ENCODE results near the gene ABCA13.

ABCA13 gene

DNA sequence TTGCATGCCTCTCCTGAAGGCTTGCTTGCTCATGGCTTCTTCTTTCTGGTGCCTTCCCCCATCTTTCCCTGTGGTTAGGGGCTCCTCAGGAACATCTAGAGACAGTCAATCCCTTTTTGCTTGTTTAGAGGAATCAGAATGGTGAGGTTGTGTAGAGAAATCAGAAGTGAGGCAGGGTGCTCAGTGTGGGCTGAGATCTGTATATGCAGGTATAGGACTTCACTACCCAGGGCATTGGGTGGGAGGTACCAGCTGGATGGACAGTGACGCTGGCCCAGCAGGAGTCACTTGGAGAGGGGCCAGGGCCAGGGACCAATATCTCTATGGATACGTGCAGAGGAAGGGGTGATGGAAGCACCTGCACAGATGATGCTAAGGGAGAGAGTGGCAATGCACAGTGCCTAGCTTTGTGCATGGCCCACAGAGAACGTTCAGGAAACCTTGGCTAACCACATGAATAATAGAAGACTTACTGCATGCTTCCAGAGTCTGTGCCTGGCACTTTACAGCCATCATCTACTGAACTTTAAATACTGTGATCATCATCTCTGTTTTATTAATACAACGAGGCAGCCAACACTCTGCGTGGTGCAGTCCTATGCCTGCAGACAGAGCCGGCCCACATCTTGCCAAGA lies 255.2 kb downstream of the ABCA13 start:
- in situ Hi-C loops (cut with HindIII; ENCODE audit: low sequenced_read_pairs) = no loop called here

DNA sequence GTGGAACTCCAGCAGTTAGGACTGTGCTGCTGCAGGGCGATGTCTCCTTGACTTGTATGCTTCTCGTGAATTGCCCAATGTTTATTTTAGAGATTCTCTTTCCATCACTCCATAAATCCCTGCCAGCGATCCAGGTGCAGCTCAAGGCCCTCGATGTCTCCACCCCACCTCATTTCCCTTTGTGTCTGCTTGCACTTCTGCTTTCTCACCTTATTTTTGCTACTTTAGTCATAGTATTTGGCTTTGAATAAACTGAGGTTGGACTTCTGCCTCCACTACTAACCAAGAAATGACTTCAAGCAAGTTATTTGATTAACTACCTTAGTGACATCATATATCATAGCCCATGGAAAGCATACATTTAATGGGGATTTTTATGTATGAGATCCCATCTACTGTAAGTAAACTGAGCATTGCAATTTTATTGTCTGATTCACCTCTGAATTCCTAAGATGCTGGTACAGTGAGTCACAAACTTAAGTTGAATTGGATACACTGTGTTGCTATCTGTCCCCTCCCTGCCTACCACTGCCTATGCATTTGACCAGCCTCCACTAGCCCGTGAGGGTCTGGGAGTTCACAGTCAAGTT lies 255.8 kb downstream of the ABCA13 start:
- in situ Hi-C loops (cut with HindIII; ENCODE audit: low sequenced_read_pairs) = no loop called here

DNA sequence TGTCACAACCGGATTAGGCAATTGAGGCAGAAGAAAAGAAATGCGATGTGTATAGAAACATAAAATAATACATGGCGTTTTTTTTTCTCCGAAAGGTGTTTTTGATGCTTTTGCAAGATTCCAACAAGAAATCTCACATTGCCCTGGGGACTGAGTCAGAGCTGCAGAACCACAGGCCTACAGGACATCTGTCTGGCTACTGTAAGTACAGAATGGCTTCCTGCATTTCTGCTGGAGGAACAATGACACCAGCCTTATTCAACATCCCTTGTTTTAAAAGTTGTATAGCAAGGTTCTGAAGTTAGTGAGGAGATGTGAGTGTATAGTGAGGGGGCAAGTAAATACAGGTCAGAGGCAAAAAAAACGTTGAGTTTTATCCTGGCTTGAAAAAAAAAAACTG lies 256.4 kb downstream of the ABCA13 start:
- in situ Hi-C loops (cut with HindIII; ENCODE audit: low sequenced_read_pairs) = no loop called here

DNA sequence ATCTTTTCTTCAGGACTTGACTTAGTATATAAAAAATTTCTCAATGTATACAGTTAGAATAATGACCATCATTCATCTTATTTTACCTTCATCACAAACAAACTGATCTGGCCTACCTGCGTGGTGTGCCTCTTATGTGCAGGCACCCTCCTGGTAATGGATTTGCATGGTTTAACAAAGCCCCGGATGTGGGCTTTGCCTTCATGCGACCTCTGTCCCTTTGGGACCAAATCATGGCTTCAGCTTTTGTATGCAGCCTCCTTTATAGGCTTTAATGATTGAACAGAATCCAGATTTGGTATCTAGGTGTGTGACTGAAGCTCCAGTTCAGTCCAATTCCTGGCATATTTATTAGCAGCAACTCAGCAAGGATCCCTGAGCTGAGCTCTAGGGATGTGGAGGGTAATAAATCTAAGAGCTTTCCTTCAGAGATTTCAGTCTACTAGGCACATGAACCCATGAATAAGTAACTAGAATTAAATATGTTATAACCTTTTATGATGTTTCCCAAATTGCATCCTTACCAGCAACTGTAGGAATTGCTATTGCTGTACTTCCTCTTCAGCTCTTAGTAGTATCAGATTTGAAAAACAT lies 256.9 kb downstream of the ABCA13 start:
- in situ Hi-C loops (cut with HindIII; ENCODE audit: low sequenced_read_pairs) = no loop called here

DNA sequence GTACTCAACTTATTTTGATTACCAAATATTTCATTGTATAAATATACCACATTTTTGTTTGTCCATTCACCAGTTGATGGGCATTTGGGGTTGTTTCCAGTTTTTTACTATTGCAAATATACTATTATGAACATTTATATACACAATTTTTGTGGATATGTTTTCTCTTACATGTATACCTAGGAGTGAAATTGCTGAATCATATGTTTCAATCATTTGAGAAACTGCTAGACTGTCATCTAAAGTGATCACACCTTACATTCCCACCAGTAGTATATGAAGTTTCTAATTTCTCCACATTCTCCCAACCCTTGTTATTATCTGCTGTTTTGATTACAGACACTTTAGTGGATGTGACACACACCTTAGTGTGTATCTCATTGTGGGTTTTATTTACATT lies 257.9 kb downstream of the ABCA13 start:
- in situ Hi-C loops (cut with HindIII; ENCODE audit: low sequenced_read_pairs) = no loop called here

DNA sequence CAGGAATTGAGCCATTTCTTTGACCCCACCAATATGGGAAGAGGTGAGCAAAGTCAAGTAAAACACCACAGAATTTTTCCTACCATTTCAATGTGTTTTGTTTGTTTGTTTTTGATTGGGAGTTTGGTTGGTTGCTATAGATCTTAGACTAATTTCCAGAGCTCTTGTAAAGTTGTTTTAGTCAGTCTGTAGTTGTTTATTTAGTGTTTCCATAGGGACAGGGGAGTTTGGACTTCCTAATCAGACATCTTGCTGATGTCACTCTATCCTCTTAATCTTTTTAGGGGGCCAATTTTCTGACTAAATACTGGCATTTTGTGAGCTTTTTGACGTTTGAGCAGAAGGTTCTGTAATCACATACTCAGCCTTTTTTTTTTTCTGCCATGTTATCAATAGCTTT lies 266.9 kb downstream of the ABCA13 start:
- in situ Hi-C loops (cut with HindIII; ENCODE audit: low sequenced_read_pairs) = no loop called here

DNA sequence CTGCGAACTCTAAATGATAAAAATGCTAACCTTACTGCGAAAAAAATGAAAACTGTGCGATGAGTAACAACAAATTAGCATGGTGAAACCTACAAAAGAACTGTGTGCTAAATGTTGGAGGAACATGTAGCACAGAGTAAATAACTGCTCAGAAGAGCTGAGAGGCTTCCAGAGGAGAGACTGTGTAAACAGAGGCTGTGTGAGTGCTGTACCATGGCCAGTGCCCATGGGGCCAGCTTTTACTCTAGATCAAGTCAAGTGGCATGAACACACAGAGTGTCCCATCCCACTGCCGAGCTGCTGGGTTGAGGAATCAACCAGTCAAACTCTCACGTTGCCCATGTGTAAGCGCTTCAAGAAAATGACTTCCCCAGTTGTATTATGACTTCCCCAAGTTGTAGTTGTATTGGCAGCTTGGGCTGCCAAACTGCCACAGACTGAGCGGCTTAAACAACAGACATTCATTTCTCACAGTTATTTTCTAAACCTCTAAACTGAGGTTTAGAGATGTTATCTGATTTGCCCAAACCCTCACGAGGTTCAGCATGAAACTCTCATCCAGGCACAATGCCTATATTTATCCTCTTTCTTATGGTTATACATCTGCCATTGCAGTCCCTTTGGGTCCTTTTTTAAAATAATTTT lies 270.7 kb downstream of the ABCA13 start:
- in situ Hi-C loops (cut with HindIII; ENCODE audit: low sequenced_read_pairs) = no loop called here

DNA sequence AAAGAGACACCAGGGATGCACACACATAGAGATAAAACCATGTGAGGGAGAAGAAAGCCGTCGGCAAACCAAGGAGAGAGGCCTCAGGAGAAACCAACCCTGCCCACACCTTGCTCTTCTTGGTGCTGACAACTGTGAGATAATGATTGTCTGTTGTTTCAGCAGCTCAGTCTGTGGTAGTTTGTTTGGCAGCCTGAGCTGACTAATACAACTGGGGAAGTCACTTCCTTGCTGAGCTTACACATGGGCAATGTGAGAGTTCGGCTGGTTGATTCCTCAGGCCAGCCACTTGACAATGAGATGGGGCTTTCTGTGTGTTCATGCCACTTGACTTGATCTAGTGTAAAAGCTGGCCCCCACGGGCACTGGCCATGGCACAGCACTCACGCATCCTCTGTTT lies 271.8 kb downstream of the ABCA13 start:
- in situ Hi-C loops (cut with HindIII; ENCODE audit: low sequenced_read_pairs) = no loop called here

DNA sequence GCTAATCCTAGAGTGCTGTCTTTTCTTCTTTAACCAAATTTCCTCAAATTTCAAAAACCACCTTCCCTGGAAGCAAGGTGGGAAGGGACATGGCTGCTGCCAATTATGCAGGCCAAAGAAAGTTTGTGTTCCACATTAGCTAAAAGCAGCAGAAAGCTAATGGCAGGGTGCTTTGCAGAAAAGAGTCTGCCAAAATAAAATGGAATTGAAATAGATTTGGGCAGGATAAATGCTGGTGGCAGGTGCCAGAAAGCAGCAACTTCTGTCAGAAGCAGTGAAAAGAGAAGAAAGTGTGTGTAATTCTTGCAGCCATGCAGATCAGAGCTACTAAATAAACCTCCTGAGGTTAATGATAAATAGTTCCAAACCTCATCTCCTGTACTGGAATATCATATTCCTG lies 275.5 kb downstream of the ABCA13 start:
- in situ Hi-C loops (cut with HindIII; ENCODE audit: low sequenced_read_pairs) = no loop called here

DNA sequence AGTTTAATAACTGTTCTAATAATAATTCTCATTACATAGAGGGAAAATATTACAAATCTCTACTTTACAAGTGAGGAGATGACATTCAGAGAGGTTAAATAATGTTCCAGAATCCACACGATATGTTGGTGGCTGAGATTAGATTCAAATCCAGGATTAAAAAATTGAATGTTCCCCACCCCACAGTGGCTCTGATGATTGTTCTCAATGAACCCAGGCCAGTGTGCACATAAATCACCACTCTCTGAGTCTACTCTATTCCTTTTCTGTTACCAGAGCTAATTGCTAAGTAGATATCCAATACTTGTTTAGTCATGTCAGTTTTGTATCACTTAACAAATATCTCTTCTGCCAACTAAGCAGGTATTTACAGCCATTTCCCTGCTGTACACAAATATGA lies 281.0 kb downstream of the ABCA13 start:
- in situ Hi-C loops (cut with HindIII; ENCODE audit: low sequenced_read_pairs) = no loop called here

DNA sequence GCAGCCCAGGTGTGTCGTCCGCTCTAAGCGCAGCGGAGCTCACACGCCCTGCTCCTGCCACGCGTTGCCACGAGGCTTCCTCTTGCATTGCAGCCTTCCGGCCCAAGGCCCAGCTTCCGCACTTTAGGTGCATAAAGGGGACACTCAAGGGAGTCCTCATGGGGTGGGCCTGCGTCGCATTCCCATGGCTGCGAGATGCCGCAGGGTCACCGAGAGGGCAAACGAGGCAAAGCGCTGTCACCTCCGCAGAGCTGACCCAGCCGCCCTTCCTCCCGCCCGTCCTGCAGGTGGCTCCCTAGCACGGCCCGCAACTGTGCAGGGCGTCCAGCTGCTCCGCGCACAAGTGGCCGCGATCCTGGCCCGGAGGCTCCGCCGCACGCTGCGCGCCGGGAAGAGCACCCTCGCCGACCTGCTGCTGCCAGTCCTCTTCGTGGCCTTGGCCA lies 283.5 kb downstream of the ABCA13 start:
- in situ Hi-C loops (cut with HindIII; ENCODE audit: low sequenced_read_pairs) = no loop called here

DNA sequence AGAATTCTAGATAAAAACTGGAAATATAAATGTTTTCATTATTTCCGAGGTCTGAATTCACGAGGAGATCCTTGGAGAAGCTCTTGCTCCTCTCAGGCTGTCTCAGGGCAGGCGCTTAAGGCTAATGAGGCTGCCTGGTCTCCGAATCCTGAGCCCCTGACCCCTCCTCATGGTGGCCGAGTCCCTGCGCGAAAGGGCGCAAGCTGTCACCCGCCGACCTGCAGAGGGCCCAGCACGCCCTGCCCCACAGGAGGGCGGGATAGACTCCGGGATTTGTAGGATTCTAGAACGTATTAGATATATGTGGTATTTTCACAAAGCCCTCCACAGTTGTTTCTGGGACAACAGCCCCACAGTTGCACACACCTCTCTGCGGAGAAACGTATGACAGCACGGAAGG lies 284.1 kb downstream of the ABCA13 start:
- in situ Hi-C loops (cut with HindIII; ENCODE audit: low sequenced_read_pairs) = no loop called here

DNA sequence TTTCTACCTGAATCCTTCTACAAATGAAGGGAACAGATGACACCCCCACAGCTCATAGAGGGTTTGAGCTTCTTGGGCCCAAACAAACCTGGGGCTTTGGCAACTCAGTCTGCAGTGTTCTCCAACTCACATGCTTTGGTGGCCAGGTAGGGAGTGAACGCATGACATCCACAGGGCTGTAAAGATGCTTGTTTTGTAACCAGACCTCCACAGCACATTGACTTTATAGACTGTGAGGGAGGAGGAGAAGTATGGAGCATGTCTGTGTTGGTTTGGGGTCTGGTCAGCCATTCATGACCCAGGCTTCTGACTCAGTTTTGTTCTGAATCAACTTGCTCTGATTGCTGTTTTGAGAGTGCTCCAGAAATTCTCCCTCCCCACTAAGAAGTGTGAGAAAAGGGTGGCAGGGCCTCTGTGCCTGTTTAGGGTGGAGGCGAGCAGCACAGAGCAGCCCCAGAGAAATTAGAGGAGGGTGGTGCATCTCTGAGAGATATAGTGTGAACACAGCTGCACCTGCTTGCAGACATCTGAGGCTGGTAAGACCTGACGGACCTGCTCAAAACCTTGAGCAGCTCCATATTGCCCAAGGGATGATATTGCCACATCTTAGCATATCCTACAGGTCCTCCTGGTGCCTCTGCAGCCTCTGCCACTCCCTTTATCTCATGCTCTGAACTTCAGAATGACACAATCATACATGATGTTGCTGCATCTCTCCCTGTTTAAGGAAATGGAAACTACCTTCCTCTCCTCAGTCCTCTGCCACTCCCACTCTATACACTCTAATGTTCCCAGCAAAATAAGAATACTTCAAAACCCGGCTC lies 287.7 kb downstream of the ABCA13 start:
- in situ Hi-C loops (cut with HindIII; ENCODE audit: low sequenced_read_pairs) = no loop called here

DNA sequence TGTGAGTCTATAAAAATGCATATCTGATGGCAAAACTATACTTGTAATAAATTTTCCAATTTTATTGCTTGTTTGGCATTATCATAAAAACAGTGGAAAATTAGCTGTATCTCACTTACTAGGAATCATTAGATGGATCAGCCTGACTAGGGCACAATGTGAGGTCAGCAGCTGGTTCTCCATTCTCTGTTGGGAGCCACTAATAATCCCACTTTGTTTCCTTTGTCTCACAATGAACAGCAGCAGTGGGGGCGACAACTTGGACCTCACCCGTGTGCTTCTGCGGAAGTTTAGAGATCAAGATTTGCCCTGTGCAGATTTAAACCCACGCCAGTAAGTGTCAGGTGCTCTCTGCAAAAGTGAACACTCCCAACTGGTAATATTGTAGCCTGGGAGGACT lies 295.5 kb downstream of the ABCA13 start:
- in situ Hi-C loops (cut with HindIII; ENCODE audit: low sequenced_read_pairs) = no loop called here

DNA sequence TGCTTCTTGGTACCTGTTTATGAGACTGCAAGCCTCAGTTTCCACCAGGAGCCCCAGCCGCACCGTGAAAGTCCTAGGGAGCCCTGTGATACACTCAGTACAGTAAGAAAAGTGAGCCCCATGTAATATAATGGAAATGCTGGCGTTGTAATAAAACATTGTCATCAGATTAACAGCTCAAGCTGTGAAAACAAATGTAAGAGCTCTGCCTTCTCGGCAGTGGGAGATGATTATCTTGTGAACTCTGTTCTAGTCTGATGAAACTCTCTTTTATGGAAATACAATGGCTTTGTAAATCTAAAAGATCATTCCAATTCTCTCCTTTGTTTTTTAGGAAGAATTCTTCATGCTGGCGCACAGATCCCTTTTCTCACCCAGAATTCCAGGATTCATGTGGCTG lies 299.9 kb downstream of the ABCA13 start:
- in situ Hi-C loops (cut with HindIII; ENCODE audit: low sequenced_read_pairs) = no loop called here

DNA sequence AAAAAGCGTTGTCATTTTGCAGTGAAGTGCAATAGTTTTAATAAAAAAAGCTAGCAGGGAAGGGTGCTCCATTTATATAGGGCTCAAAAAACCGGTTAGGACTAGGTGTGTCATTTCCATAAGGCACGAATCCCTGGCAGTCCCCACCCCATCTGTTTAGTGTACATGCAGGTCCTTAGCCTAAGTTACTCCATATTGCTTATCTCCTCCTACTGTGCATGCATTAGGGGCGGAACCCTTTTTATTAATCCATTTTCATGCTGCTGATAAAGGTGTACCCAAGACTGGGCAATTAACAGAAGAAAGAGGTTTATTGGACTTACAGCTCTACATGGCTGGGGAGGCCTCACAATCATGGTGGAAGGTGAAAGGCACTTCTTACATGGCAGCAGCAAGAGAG lies 301.4 kb downstream of the ABCA13 start:
- in situ Hi-C loops (cut with HindIII; ENCODE audit: low sequenced_read_pairs) = no loop called here

DNA sequence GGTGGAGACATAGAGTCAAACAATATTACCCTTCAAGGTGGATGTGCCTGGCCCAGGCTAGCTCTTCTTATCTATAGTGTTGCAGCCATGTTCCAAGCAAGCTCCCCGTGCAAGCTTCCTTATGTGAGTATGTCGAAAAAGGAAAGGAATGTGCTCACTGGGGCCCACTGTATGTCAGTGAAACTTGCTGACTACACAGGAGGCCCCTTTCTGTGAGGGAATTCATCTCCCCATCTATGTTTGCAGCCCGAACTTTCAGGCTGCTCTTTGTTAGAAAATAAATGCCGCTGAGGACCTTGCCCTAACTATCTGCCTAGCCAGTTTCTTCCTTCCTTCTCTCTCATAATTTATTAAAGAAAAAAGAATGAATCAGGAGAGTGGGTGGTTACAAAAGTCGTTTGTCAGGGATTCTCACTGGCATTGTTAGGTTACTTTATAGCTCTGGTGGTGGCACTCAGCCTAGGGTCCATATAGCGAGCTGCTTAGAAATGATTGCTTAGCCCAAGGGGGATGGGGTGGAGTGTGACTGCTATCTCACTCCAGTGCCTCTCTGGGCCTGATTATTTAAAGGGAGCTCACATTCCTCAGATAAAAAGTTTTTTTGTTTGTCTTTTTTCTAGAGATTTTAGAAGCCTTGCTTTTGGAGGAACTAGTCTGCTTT lies 302.1 kb downstream of the ABCA13 start:
- in situ Hi-C loops (cut with HindIII; ENCODE audit: low sequenced_read_pairs) = no loop called here

DNA sequence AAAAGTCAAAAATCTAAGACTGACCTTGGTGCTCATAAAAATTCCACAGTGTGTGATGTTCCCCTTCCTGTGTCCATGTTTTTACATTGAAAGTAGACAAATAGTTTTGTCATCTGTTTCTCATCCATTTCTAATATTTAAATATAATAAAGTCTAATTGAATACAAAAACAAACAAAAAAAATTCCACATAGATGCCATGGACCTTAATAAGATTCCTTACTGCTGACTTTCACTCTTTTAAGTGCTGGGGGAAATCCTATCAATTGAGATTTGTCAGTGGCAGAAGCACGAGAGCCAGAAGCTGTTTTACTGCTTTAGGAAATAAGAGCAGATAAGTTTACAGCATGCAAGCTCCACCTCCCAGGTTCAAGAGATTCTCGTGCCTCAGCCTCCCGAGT lies 310.0 kb downstream of the ABCA13 start:
- in situ Hi-C loops (cut with HindIII; ENCODE audit: low sequenced_read_pairs) = no loop called here

DNA sequence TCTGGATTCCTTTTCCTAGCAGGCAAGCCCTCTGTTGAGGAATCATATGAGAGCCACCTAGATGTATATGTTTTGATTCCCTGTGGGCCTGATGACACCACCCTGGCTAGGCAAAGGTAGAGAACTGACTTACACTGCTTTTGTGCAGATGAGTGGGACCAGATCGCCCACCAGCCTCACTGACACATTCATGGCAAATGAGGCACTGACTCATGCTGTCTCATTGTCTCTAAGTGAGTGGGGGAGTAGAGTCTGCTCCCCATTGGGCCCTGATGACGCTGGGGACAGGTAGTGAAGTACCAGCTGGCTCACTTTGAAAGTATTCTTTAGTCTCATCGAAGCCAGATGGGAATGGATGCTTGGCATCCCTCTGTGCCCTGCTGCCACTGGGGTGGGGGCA lies 326.3 kb downstream of the ABCA13 start:
- in situ Hi-C loops (cut with HindIII; ENCODE audit: low sequenced_read_pairs) = no loop called here

DNA sequence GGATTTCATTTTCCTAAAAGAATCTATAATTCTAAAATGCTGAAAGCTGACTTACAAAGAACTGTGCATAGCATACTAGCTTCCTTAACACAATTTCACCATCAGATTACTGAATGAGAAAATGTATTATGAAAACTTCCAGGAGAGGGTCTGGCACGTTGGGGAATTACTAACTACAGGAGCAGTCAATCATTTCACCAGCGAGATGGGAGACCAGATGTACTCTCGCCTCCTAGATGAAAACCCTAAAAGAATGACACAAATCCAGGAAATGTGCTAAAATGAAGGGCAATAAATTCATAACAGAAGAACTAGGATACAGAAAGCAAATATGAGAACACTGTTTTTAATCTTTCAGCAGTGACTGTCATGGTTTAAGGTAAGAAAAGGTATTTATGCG lies 330.8 kb downstream of the ABCA13 start:
- in situ Hi-C loops (cut with HindIII; ENCODE audit: low sequenced_read_pairs) = no loop called here

DNA sequence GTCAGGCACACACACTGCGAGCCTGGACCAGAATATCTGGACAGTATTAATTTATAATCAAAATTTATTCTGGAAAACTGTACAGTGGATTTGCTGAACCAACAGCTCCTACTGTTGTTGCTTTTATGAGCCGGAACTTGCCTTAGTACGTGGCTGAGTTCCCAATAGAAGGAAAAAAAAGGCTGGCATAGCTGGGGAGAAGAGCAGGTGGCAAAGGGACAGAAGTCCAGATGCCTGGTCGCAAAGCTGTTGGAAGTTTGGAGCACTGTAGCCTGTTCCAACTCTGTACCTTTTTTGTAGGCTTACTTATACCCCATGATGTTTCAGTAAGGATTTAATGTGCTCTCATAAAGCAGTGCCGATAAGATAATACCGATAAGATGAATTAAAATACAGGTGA lies 333.8 kb downstream of the ABCA13 start:
- in situ Hi-C loops (cut with HindIII; ENCODE audit: low sequenced_read_pairs) = no loop called here

Data from DLD1 (cell line).